HG03045 (cell line): Measurements from ENCODE around the gene PELI3.
"Not testable (repeated sequence)": the region's sequence is repeated elsewhere in the genome, so short reads cannot be mapped to it uniquely, and the experiment has no call there.

ENCODE experiments used
- ATAC-seq: cut with Tn5 transposase; IDR thresholded peaks from one replicate; pipeline ENCODE4 v1.9.1; 2021; ENCODE audit warnings: mild to moderate bottlenecking, moderate library complexity; ENCODE audit not compliant: unreplicated experiment

PELI3 gene

DNA sequence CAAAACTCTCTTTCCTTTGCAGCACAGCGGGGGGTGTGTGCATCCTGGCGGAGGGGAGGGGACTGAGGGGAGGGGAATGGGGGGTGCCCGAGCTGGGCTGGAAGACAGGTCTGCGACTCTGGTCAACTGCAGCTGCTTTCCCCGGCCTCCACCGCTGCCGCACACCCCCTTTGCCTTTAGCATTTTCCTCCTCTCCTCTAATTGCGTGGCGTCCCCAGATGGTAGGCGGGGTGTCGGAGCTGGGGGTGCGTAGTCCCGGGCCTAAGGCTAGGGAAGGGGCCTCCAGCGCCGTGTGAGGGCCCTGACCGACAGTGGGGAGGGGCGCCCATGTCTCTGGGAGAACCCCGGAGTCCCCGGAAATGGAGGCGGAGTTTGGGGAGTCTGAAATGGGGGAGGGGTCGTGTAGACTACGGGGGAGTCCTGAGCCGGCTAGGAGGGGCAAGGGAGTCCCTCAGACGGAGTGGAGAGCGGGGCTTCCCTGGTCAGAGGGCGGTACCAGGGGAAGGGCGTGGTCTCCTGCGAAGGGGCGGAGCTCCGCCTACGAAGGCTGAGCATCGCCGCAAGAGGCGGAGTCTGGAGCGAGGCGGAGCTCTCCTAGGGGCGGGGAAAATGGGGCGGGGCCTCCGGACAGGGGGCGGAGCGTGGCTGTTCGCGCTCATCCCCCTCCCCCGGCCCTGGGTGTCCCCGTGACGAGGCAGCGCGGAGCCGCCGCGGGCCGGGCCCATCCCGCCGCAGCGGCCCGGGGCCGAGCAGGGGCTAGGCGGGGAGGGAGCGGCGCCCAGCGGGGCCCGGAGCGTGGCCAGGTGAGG lies at the start of gene PELI3:
TSS of gene PELI3 (plus strand) at position 681 of the 809 bp plus-strand sequence. CDS start 1,224 bp downstream, outside the sequence.
- ATAC-seq: peak; percentile 84

DNA sequence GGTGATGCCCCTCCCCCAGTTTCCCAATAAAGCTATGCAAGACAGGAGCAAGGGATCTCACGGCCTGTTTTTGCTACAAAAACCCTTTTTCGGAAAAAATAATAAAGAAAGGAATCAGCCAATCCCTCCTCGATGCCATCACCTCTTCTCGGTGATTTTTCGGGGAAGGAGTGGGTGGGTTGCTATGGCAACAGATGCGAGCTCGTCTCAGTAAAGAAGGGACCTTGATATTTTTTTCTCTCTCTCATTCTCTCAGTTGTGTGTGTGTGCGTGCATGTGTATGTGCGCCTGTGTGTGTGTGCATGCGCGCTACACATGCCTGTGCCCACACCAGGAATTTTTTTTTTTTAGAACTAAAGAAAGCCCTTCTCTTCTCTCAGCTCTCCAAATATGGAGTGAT lies 49.7 kb upstream of the PELI3 start:
- ATAC-seq: no peak

- ATAC-seq: no peak
Measured at GRCh38 chr11:66418168-66418985, 48.3 kb upstream of the PELI3 start.

GRCh38 chr11:66418986-66419308 lies 47.8 kb upstream of the PELI3 start:
- ATAC-seq: no peak

DNA sequence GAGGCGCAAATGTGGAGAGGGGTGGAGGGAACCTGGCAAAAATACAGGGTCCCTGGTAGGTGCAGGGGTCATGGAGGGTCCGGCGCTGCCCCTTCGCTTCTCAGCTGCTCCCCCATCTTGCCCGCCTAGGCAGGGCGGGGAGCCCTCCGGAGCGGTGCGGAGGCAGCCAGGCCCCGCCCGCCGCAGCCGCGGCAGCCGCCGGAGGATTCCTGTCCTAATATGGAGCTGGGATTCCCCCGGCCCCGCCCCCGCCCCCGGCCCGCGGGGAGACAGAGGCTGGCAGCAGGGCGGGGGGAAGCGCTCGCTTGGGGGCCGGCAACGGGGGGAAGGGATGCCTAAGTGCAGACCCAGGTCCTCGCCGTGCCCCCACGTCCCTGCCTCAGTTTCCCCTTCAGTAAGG lies 46.9 kb upstream of the PELI3 start:
- ATAC-seq: no peak

DNA sequence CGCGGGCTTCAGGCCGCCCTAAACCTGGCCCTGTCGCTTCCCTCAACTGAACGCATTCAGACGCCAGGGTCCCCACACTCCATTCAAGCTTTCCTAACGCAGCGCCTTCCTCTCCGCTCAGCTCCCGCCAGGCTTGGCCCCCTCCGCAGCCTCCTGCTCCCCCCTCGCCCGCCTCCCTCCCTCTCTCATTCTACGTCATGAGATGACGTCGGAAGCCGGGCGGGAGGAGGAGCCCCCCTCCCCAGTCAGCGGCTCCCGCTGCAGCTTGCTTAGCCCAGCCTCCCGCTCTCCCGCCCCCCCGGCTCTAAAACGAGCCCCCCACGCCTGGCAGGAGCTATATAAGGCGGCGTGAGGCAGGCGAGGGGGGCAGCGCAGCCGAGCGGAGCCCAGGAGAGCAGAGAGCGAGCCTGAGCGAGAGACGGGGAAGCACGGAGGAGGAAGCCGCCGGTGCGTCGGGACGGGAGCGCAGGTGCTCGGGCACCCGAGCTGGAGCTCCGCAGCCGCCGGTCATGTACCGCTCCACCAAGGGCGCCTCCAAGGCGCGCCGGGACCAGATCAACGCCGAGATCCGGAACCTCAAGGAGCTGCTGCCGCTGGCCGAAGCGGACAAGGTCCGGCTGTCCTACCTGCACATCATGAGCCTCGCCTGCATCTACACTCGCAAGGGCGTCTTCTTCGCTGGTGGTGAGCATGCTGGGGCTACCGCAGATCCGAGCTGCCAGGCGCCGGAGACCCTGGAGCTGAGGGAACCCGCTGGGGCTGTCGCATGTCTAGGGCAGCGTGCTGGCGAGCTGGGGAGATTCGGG lies 45.8 kb upstream of the PELI3 start, which contains the start of gene NPAS4:
TSS of gene NPAS4 (plus strand) at position 365 of the 806 bp plus-strand sequence. CDS start at position 510, 145 bp downstream.
- ATAC-seq: no peak

GRCh38 chr11:66421492-66422205 lies 45.1 kb upstream of the PELI3 start:
- no peak for ATAC-seq

DNA sequence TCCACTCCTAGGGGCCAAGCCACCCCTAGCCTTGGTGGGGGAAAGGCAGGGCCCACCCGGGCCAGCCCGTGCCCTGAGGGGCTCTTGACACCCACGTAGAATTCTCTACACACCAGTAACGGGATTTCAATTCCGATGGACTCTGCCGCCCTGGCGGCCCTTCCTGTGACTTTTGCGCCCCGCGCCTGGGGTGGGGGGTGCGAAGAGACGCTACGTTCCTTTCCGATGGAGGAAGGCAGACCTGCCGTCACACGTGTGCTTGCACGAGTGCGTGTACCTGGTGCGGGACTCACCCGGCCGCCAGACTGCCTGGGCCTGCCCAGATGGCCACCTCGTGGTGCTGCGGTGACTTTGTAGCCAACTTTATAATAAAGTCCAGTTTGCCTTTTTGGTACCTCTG lies 40.4 kb upstream of the PELI3 start:
- no peak for ATAC-seq

GRCh38 chr11:66428933-66429332 lies 37.8 kb upstream of the PELI3 start:
- ATAC-seq: no peak

- no peak for ATAC-seq
Measured at GRCh38 chr11:66429983-66430602, 36.6 kb upstream of the PELI3 start.

GRCh38 chr11:66431287-66431686 lies 35.4 kb upstream of the PELI3 start:
- ATAC-seq: not testable (repeated sequence)

DNA sequence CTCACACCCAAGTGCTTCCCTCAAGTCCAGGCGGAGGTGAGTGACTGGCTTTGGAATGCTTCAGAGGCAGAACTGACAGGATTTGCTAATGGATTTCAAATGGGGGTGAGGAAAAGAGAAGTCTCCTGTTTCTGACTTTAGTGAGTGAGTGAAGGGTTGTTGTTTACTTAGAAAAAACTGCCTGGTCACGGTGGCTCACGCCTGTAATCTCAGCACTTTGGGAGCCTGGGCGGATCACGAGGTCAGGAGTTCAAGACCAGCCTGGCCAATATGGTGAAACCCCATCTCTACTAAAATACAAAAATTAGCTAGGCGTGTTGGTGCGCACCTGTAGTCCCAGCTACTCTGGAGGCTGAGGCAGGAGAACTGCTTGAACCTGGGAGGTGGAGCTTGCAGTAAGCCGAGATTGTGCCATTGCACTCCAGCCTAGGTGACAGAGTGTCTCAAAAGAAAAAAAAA lies 34.8 kb upstream of the PELI3 start:
- not testable (repeated sequence) for ATAC-seq

DNA sequence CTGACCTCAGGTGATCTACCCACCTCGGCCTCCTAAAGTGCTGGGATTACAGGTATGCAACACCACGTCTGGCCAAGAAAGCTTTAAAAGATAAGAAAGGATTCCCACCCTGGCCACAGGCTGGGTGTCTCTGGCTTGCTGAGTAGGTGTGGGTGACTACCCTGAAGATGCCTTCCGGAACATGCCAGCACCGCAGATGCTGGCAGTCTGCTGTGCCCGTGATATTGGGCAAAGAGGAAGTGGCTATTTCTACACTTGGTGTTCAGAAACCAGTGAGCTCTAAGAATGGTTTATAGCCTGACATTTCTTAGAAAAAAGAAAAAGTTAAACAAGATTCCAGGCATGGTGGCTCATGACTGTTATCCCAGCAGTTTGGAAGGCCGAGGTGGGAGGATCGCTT lies 34.1 kb upstream of the PELI3 start:
- ATAC-seq: no peak

GRCh38 chr11:66437979-66438503 lies 28.7 kb upstream of the PELI3 start:
- no peak for ATAC-seq

GRCh38 chr11:66438504-66439466 lies 27.9 kb upstream of the PELI3 start, which contains the start of gene MRPL11:
MRPL11 (minus strand) TSS chr11:66438848; CDS start chr11:66438754, 94 bp downstream.
- ATAC-seq: peak; percentile 92

DNA sequence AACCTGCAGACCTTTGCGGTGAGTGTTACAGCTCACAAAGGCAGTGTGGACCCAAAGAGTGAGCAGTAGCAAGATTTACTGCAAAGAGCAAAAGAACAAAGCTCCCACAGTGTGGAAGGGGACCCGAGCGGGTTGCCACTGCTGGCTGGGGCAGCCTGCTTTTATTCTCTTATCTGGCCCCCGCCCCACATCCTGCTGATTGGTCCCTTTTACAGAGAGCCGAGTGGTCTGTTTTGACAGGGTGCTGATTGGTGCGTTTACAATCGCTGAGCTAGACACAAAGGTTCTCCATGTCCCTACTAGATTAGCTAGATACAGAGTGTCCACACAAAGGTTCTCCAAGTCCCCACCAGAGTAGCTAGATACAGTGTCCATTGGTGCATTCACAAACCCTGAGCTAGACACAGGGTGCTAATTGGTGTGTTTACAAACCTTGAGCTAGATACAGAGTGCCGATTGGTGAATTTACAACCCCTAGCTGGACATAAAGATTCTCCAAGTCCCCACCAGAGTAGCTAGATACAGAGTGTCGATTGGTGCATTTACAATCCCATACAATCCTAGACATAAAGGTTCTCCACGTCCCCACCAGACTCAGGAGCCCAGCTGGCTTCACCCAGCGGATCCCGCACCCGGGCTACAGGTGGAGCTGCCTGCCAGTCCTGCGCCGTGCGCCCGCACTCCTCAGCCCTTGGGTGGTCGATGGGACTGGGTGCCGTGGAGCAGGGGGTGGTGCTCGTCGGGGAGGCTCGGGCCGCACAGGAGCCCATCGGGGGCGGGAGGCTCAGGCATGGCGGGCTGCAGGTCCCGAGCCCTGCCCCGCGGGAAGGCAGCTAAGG lies 26.4 kb upstream of the PELI3 start:
- ATAC-seq: not testable (repeated sequence)

GRCh38 chr11:66440940-66441282 lies 25.8 kb upstream of the PELI3 start:
- not testable (repeated sequence) for ATAC-seq

DNA sequence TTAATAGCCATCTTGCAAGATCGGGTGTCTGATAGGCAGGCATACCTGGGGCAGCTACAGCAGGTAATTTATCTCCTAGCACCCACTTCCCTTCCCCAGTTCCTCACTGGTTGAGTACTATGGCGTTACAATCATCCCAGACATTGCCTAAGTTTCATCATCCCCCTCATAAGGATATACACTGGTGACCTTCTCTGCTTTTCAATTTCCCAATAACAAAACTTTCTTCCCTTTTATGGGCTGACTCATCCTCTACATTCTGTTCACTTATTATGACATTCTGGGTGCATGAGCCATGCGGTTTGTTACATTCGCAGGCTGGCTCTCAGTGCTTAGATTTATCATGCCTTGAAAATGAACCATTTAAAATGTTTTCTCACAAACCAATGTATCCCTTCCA lies 23.1 kb upstream of the PELI3 start:
- ATAC-seq: no peak
